Cardiac muscle cell (in vitro differentiated cells and primary cell): ENCODE measurements around the gene PRR29. TPM values are rescaled to one million over a fixed set of nuclear protein-coding genes. Genes with fewer than 3 reads are reported as not detected.

Experiments
- DNase-seq, 2 donors: peaks; one replicate each; pipeline versions ENCODE4 v3.0.0 to v3.0.0-alpha.2; 2010 to 2017; ENCODE audit warnings: low read depth in 1 of 2, low spot score in 1 of 2
- H3K27ac ChIP-seq: fragments of 200-600 bp; sonication (generic); 2 replicates; pipeline ENCODE4 v1.5.1; 2016
- H3K27me3 ChIP-seq: fragments of 200-600 bp; sonication (generic); 2 replicates; pipeline ENCODE4 v1.6.0; 2016; ENCODE audit warnings: control low read depth
- H3K36me3 ChIP-seq: fragments of 200-600 bp; sonication (generic); 2 replicates; pipeline ENCODE4 v1.5.1; 2016; ENCODE audit warnings: control low read depth
- H3K4me1 ChIP-seq: fragments of 200-600 bp; sonication (generic); 2 replicates; pipeline ENCODE4 v1.8.1; 2017; ENCODE audit warnings: low read depth, mild to moderate bottlenecking, mixed run types
- H3K4me3 ChIP-seq: fragments of 200-600 bp; sonication (generic); 2 replicates; pipeline ENCODE4 v1.5.1; 2016; ENCODE audit warnings: mild to moderate bottlenecking
- H3K9me3 ChIP-seq: fragments of 200-600 bp; sonication (generic); 2 replicates; pipeline ENCODE4 v1.5.1; 2017; ENCODE audit warnings: low read depth, mild to moderate bottlenecking, control low read depth
- polyA plus RNA-seq: library from polyadenylated mRNA; unstranded; fragments of >200 nt; fragmentation: Nextera tagmentation; extraction: Ambion mirVana; gene quantifications from 2 replicates; pipeline ENCODE4 v1.2.1, GENCODE V29; 2016
- total RNA-seq: library from RNA; depleted of rRNA; stranded (reverse); fragments of >200 nt; gene quantifications from 2 replicates; pipeline ENCODE4 v1.2.3, GENCODE V29; 2016
- TF ChIP-seq, protein P1 (sequence below): IDR thresholded peaks from 2 replicates; pipeline ENCODE4 v1.5.1; 2012; ENCODE audit warnings: low read depth, mild to moderate bottlenecking, low read length

The PRR29 gene
- total and polyA plus RNA-seq, 2 experiments from 2014 or later, result 1.7 to 3.6 TPM

GRCh38 chr17:63961355-63962212, 36.6 kb upstream of the PRR29 start:
- TF ChIP-seq, protein P1, sequence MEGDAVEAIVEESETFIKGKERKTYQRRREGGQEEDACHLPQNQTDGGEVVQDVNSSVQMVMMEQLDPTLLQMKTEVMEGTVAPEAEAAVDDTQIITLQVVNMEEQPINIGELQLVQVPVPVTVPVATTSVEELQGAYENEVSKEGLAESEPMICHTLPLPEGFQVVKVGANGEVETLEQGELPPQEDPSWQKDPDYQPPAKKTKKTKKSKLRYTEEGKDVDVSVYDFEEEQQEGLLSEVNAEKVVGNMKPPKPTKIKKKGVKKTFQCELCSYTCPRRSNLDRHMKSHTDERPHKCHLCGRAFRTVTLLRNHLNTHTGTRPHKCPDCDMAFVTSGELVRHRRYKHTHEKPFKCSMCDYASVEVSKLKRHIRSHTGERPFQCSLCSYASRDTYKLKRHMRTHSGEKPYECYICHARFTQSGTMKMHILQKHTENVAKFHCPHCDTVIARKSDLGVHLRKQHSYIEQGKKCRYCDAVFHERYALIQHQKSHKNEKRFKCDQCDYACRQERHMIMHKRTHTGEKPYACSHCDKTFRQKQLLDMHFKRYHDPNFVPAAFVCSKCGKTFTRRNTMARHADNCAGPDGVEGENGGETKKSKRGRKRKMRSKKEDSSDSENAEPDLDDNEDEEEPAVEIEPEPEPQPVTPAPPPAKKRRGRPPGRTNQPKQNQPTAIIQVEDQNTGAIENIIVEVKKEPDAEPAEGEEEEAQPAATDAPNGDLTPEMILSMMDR, result no peak
- Histone ChIP-seq H3K4me3 (peak overlapping the region; percentile 2), H3K27ac (no peak overlapping the region)

GRCh38 chr17:63962298-63962744, 35.8 kb upstream of the PRR29 start:
- TF ChIP-seq, protein P1, result no peak
- H3K4me3 ChIP-seq, result no peak overlapping the region
- no peak overlapping the region for H3K27ac ChIP-seq
- H3K27me3 ChIP-seq, result no peaks in the 10 kb centered on the region
- DNase-seq, result no peak
- no peaks in the 10 kb centered on the region for H3K36me3 ChIP-seq
- H3K9me3 ChIP-seq, result no peaks in the 10 kb centered on the region
- H3K4me1 ChIP-seq, result no peaks in the 10 kb centered on the region

More at GRCh38 chr17:63961355-63962212, 36.6 kb upstream of the PRR29 start:
- no peaks in the 10 kb centered on the region for H3K4me1 ChIP-seq
- H3K27me3 ChIP-seq, result no peaks in the 10 kb centered on the region
- DNase-seq, result peak; percentile 90 to 91
- H3K9me3 ChIP-seq, result no peaks in the 10 kb centered on the region
- no peaks in the 10 kb centered on the region for H3K36me3 ChIP-seq

DNA sequence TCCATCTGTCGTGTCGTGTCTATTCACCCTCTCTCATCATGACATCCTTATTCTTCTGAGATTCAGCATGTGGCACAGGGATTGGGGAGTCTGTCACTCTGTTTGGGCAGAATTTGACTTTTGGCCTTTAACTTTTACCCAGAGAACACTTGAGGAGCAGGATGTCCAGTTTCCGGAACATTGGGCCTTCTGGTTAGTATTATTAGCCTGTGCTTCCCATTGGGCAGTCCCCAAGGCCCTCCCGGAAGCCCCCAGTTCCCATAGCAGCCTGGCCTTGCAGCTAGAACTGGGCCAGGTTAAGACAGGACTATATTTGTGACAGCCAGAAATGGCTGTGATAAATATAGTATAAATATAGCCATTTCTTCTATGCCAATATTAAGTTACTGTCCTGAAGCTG, 35.0 kb upstream of the PRR29 start:
- Histone ChIP-seq H3K27ac (no peak overlapping the region), H3K4me3 (no peak overlapping the region), H3K36me3 (no peaks in the 10 kb centered on the region), H3K27me3 (no peaks in the 10 kb centered on the region), H3K4me1 (no peaks in the 10 kb centered on the region), H3K9me3 (no peaks in the 10 kb centered on the region)
- DNase-seq, result no peak
- TF ChIP-seq, protein P1, result no peak

- no peaks in the 10 kb centered on the region for H3K36me3 ChIP-seq
- no peaks in the 10 kb centered on the region for H3K4me1 ChIP-seq
- H3K9me3 ChIP-seq, result no peaks in the 10 kb centered on the region
- H3K27ac ChIP-seq, result no peak overlapping the region
- TF ChIP-seq, protein P1, result no peak
- H3K4me3 ChIP-seq, result no peak overlapping the region
- no peak for DNase-seq
- no peaks in the 10 kb centered on the region for H3K27me3 ChIP-seq
Observed at GRCh38 chr17:63966646-63967264, 31.4 kb upstream of the PRR29 start.

GRCh38 chr17:63967953-63968352, 30.2 kb upstream of the PRR29 start:
- Histone ChIP-seq H3K4me1 (no peaks in the 10 kb centered on the region), H3K4me3 (no peak overlapping the region)
- TF ChIP-seq, protein P1, result no peak

More at GRCh38 chr17:63967953-63968352, 30.2 kb upstream of the PRR29 start:
- H3K36me3 ChIP-seq, result no peaks in the 10 kb centered on the region
- no peaks in the 10 kb centered on the region for H3K27me3 ChIP-seq
- no peak overlapping the region for H3K27ac ChIP-seq
- H3K9me3 ChIP-seq, result no peaks in the 10 kb centered on the region
- DNase-seq, result no peak
